ENCODE results near the gene UBE2B.

- no peak for TF ChIP-seq CTCF (IDR thresholded peaks at IDR 0.05; ENCODE audit: low read length)
- TF ChIP-seq EZH2 (IDR thresholded peaks at IDR 0.05; ENCODE audit: borderline replicate concordance, low read length) = no peak
Observed at GRCh38 chr5:134411228-134411545, 39.8 kb downstream of the UBE2B start.
